ENCODE results near the gene P2RY6.
"Not testable (repeated sequence)": the region's sequence is repeated elsewhere in the genome, so short reads cannot be mapped to it uniquely, and the experiment has no call there.

The P2RY6 gene

DNA sequence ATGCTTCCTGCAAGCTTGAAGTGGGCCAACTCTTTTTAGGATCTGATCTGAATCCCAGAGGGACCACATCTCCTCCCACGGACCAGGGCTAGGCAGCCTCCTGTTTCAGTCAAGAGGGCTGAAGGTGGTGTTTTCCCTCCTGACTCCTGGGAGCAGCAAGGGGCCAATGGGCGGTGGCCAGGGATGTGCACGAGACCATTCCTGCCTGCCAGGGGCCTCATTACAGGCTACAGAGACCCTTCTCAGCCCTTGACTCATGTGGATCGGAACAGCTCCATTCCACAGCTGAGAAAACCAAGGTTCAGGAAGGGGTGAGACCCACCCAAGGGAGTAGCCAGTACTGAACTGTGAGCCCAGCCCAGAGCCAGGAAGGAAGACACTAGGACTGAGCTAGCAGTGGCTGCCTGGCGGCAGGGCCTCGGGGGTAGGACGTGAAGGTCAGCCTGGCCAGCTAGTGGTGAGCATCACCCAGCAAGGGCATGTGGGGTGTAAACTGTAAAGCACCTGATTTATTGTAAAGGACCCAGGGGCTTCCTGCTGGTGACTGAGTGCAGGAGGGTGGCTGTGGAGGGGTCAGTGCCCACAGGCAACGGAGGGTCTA is 3.4 kb upstream of the P2RY6 start:
- TF ChIP-seq, protein P1, sequence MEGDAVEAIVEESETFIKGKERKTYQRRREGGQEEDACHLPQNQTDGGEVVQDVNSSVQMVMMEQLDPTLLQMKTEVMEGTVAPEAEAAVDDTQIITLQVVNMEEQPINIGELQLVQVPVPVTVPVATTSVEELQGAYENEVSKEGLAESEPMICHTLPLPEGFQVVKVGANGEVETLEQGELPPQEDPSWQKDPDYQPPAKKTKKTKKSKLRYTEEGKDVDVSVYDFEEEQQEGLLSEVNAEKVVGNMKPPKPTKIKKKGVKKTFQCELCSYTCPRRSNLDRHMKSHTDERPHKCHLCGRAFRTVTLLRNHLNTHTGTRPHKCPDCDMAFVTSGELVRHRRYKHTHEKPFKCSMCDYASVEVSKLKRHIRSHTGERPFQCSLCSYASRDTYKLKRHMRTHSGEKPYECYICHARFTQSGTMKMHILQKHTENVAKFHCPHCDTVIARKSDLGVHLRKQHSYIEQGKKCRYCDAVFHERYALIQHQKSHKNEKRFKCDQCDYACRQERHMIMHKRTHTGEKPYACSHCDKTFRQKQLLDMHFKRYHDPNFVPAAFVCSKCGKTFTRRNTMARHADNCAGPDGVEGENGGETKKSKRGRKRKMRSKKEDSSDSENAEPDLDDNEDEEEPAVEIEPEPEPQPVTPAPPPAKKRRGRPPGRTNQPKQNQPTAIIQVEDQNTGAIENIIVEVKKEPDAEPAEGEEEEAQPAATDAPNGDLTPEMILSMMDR (conservative IDR thresholded peaks at IDR 0.05; ENCODE audit: low read length) = no peak
- no peak overlapping the region for H3K4me3 ChIP-seq (ENCODE audit: low read length)
- DNase-seq (ENCODE audit: low read depth) = no peak

DNA sequence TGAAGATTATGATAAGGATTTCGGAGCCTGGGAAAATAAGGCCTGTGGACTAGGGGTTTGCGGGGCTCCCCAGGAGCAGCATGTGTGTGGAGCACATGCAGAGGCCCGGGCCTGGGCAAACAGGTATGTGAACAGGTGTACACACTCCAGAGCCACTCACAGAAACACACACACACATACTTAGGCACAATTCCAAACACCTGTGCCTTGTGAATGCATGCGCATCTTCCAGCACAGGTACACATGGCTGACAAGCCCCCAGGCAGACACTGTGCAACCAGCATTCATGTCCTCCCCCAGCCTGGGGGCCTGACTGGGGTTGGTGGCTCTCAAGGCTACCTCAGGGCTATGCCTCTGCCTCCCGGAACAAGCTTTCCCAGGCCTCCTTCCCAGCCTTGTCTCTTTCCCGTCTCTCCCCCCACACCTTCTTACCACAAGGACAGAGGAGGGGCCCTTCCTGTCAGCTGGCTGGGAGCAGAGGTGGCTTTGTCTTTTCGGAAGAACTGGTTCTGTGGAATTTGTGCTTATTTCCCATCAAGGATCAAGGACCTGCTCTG is 2.6 kb upstream of the P2RY6 start:
- H3K4me3 ChIP-seq (ENCODE audit: low read length) = no peak overlapping the region
- DNase-seq (ENCODE audit: low read depth) = no peak
- TF ChIP-seq, protein P1 (conservative IDR thresholded peaks at IDR 0.05; ENCODE audit: low read length) = no peak

DNA sequence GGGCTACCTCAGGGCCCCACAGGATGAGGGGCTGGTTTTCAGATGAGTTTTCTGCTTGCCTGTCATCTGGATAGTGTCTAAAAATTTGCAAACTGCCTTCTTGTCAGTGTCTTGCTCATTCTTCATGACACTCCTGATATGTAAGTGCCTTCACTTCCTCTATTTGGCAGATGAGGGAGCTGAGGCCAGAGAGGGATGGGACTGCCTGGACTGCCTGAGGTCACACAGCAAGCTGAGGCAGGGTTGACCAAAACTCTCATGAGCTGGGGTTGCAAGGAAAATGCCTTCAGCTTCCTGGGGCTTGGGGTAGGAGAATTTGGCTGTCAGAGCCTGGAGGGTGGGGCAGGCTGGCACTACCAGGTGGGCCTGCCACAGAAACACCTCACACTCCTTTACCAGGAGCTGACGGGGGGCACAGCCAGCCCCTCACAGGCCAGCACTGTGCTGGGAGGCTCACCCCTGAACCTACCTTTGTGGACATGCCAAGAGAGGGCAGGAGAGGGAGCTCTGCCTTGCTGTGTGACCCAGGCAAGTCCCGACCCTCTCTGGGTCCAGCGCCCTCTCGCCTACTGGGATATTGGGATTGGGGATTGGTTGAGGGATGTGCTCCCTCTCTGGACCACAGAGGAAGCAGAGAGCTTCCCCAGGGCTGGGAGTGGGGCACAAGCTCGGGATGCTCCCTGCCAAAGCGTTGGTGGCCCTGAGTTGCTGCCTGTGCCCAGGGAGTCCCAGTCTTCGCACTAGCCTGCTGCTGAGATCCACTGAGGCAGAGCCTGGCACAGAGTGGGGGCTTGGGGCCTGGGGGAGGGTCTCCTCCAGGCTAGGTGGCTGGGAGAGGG is 1.9 kb upstream of the P2RY6 start:
- no peak for DNase-seq (ENCODE audit: low read depth)
- TF ChIP-seq, protein P1 (conservative IDR thresholded peaks at IDR 0.05; ENCODE audit: low read length) = no peak
- H3K4me3 ChIP-seq (ENCODE audit: low read length) = no peak overlapping the region

DNA sequence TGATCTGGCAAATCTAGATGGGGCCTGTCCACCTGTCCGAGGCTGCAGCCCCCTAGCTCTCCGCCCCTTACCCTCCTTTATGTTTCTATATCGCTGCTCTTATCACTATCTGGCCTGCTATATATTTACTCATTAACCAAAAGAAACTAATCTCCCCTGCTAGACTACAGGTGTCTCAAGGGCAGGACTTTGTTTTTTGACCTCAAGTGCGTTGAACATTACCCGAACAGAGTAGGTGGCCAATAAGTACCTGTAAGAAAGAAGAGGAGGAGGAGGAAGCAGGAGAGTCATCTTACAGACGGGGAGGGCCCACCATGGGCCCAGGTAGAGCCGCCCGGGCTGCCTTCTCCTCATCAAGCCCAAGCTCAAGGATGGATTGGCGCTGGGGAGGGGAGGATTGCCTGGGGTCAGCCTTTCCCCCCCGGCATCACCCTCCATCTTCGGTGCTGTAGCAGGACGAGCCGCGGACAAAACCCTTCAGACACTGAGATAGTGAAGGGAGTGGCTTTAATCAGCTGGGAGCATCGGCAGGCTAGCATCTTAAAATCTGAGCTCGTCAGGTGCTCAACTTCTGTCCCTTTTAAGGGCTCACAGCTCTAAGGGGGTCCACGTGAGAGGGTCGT is 1.2 kb upstream of the P2RY6 start:
- H3K4me3 ChIP-seq (ENCODE audit: low read length) = no peak overlapping the region
- DNase-seq (ENCODE audit: low read depth) = no peak
- TF ChIP-seq, protein P1 (conservative IDR thresholded peaks at IDR 0.05; ENCODE audit: low read length) = no peak

DNA sequence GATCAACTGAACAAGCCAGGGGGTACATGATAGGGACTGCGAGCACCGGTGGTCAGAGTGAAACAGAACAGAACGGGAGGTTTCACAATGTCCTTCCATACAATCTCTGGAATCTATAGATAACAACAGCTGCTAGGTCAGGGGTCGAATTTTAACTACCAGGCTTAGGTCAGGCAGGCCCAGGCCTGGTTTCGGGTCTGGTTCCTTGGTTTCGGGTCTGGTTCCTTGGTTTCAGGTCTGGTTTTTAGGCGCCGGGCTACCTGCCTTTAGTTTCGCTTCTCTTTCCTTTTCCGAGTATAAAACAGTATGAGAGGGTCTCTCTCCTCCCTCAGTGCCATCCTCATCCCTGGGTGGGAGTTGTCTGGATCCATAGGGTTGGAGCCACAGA is 666 bp upstream of the P2RY6 start:
- not testable (repeated sequence) for DNase-seq (ENCODE audit: low read depth); H3K4me3 ChIP-seq (ENCODE audit: low read length)

DNA sequence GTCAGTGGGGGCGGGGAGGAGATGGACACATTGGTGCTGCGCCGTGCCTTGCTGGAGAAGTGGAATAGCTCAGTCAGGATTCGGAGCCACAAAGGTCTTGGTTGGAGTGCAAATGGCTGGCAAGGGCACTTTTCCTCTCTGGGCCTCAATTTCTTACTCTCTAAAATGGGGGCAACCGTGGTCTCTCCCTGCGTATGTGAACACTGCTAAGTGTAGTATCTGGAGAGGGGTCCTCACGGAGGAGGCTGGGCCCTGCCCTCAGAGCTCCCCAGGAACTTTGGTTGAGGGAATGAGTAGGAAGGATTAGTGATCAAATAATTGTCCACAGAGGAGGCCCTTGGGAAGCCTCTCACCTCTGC is 521 bp downstream of the P2RY6 start:
- H3K4me3 ChIP-seq (ENCODE audit: low read length) = no peak overlapping the region
- no peak for DNase-seq (ENCODE audit: low read depth)
- TF ChIP-seq, protein P1 (conservative IDR thresholded peaks at IDR 0.05; ENCODE audit: low read length) = no peak

DNA sequence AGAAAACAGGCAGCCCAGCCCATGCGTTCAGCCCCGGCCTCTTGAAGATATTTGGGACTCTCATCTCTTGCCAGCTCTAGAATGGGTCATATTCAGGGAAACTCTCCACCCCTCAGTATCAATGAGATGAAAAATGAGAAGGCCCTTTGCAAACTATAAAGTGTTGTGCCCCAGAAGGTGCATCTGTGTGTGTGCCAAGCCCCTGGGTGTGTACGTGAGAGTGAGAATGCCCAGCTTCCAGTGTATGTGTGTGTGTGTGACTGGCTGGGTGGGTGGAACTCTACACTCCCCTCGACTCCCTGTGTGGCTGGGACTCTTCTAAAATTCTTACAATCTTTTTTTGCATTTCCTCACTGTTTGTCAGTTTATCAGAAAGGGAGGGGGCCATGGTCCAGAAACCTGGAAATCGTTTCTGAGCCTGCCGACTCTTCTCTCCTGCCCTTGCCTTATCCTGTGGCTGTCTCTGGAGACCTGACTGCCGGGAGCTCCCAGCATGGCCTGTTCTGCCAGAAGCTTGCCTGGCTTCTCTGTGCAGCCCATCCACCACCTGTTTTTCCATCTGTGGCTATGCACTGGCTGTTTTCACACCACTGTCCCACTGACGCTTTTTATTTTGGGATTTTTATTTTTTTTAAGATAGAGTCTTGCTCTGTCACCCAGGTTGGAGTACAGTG is 1.2 kb downstream of the P2RY6 start:
- no peak overlapping the region for H3K4me3 ChIP-seq (ENCODE audit: low read length)

DNA sequence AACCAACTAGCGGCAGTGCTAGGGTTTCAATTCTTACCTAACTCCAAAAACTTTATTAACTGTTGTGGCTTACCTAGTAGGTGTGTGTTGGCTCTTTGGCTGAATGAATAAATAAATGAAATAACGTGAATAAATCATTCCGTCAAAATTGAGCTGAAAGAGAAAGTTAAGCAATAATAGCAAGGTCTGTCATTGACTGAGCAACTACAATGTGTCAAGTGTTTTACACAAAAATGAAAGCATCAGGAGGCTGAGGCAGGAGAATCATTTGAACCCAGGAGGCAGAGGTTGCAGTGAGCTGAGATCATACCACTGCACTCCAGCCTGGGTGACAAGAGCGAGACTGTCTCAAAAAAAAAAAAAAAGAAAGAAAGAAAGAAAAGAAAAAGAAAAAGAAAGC is 2.1 kb downstream of the P2RY6 start:
- not testable (repeated sequence) for DNase-seq (ENCODE audit: low read depth)

More for the DNA sequence above, 1.2 kb downstream of the P2RY6 start:
- DNase-seq (ENCODE audit: low read depth) = no peak
- TF ChIP-seq, protein P1 (conservative IDR thresholded peaks at IDR 0.05; ENCODE audit: low read length) = no peak

More for the DNA sequence above, 2.1 kb downstream of the P2RY6 start:
- H3K4me3 ChIP-seq (ENCODE audit: low read length) = not testable (repeated sequence)
